Measurements from ENCODE around the gene PKIG. TPM values are rescaled to one million over a fixed set of nuclear protein-coding genes. Genes with fewer than 3 reads are reported as not detected.

The PKIG gene
- total and polyA plus RNA-seq, 2 of the 8 experiments (the other 6 are each of a cell fraction or from before 2014, with no cell fraction given) = 26.7 to 34.3 TPM

GRCh38 chr20:44644230-44644617 lies 61.8 kb downstream of the PKIG start:
- H3K9ac ChIP-seq (replicated peaks in 1 of 4; ENCODE audit: extremely low read depth in 1 of 4, low read depth in 3 of 4, low read length in 3 of 4) = no peak overlapping the region

More at GRCh38 chr20:44644230-44644617, 61.8 kb downstream of the PKIG start:
- Histone ChIP-seq H4K20me1 (replicated peaks in 1 of 2; ENCODE audit: control insufficient read depth in 1 of 2, insufficient read depth in 2 of 2, low read length in 2 of 2) (no peaks in the 10 kb centered on the region), H2BK5ac (ENCODE audit: low read depth, low read length) (peak overlapping the region; percentile 83), H3K23ac (ENCODE audit: insufficient read length) (no peak overlapping the region), H2AK5ac (ENCODE audit: low read depth, low read length) (peak overlapping the region; percentile 98), H3K4ac (replicated peaks; ENCODE audit: insufficient read length, low read depth, low read length) (no peak overlapping the region), H4K8ac (ENCODE audit: extremely low read depth, insufficient read depth, low read length) (peak overlapping the region; percentile 64; the same call in 1 of the 2 replicates), H4K91ac (replicated peaks; ENCODE audit: insufficient read length, low read length) (peak overlapping the region; percentile 36), H4K5ac (ENCODE audit: insufficient read length, low read depth, low read length) (no peak overlapping the region), H2BK20ac (ENCODE audit: low read length) (peak overlapping the region; percentile 97), H2BK12ac (ENCODE audit: low read depth, low read length) (peak overlapping the region; percentile 60), H3K18ac (ENCODE audit: extremely low read depth, low read length) (peak overlapping the region; percentile 42), H3K23me2 (ENCODE audit: low read depth, low read length) (no peaks in the 10 kb centered on the region), H3K36me3 (ENCODE audit: control insufficient read depth in 2 of 4, insufficient read depth in 4 of 4, low read length in 3 of 4) (peaks cover 0 to 2% (median 0%) of the 10 kb centered on the region in 4 experiments; a peak in 1 of 8 replicates), H3K9me3 (ENCODE audit: insufficient read depth in 2 of 2, low read depth in 1 of 2, low read length in 1 of 2) (no peaks in the 10 kb centered on the region), H2AFZ (ENCODE audit: low read length) (no peak overlapping the region), H3K79me2 (ENCODE audit: control insufficient read depth in 1 of 2, insufficient read depth in 2 of 2, low read length in 2 of 2) (no peaks in the 10 kb centered on the region), H2BK120ac (replicated peaks; ENCODE audit: low read depth, low read length) (no peak overlapping the region), H3K4me2 (ENCODE audit: insufficient read depth in 1 of 2, low read depth in 2 of 2, low read length in 2 of 2) (no peak overlapping the region), H3K56ac (replicated peaks; ENCODE audit: insufficient read length, low read depth, low read length) (no peak overlapping the region), H3K79me1 (ENCODE audit: low read depth, low read length) (0 out of 2 replicates have a peak, but pooled peaks cover 2% of the 10 kb centered on the region), H3K4me1 (replicated peaks in 1 of 4; ENCODE audit: control insufficient read depth in 3 of 4, insufficient read depth in 4 of 4, low read length in 3 of 4) (peaks cover 17 to 42% (median 29%) of the 10 kb centered on the region in 4 experiments), H3K14ac (ENCODE audit: insufficient read length) (no peak overlapping the region), H3K27me3 (replicated peaks in 1 of 4; ENCODE audit: control insufficient read depth in 3 of 4, extremely low read depth in 1 of 4, insufficient read depth in 3 of 4, low read length in 3 of 4) (no peaks in the 10 kb centered on the region), H2BK15ac (ENCODE audit: low read length) (peak overlapping the region; percentile 100), H3K27ac (ENCODE audit: low read depth, low read length) (no peak overlapping the region), H3K4me3 (ENCODE audit: extremely low read depth in 1 of 4, insufficient read depth in 2 of 4, low read depth in 3 of 4, low read length in 4 of 4) (no peak overlapping the region)
- WGBS, 2 experiments (ENCODE audit: extremely low coverage in 1 of 2, insufficient coverage in 1 of 2, insufficient read length in 1 of 2, insufficient replicate concordance in 2 of 2, low coverage in 1 of 2, low lambda C conversion rate in 2 of 2, missing lambda C conversion rate in 1 of 2) = 86% methylated on average over 8 of the region's 8 CpGs; no CpG with 5 or more reads in 1 of the 2 experiments
- CTCF ChIA-PET (ENCODE audit: partially characterized antibody) = interaction anchor here (0.9 to 11.0 kb wide), 6 partner anchors 12 to 141 kb away, joined by 3 to 83 read pairs (median 4); no protein-coding TSS in a partner anchor
- TF ChIP-seq RNF2 (IDR thresholded peaks at IDR 0.05; ENCODE audit: borderline replicate concordance, low read depth, low read length, missing control alignments, poor library complexity, severe bottlenecking) = no peak
- no peak for TF ChIP-seq RAD21 (IDR thresholded peaks at IDR 0.05 in 1 of 2, conservative IDR thresholded peaks at IDR 0.05 in 1 of 2; ENCODE audit: low read depth in 2 of 2, low read length in 2 of 2)
- TF ChIP-seq PHF8 (conservative IDR thresholded peaks at IDR 0.05; ENCODE audit: low read depth, low read length) = no peak
- no peak for TF ChIP-seq BACH1 (IDR thresholded peaks at IDR 0.05; ENCODE audit: low read length)
- no peak for TF ChIP-seq HDAC2 (IDR thresholded peaks at IDR 0.05; ENCODE audit: borderline replicate concordance in 1 of 2, low read depth in 2 of 2, low read length in 2 of 2)
- no peak for TF ChIP-seq FOSL1 (IDR thresholded peaks at IDR 0.05; ENCODE audit: insufficient read depth, low read depth, low read length)
- POLR2A ChIA-PET (ENCODE audit: partially characterized antibody) = interaction anchor here (1.2 kb wide), 1 partner anchor 16 kb away, joined by 3 read pairs; no protein-coding TSS in a partner anchor
- DNase-seq (ENCODE audit: low read depth in 1 of 2, low spot score in 2 of 2) (no peak), FAIRE-seq (no peak)
